Mucosa of descending colon (tissue), 3 donors: ENCODE measurements around the gene ETS2. TPM values are rescaled to one million over a fixed set of nuclear protein-coding genes. Genes with fewer than 3 reads are reported as not detected.

ENCODE experiments used
- ATAC-seq: fragments of 200-7000 bp; cut with Tn5 transposase; one replicate; pipeline ENCODE4 v1.9.1; 2020; ENCODE audit warnings: mild to moderate bottlenecking, moderate library complexity
- DNase-seq, 3 donors: peaks; one replicate each; pipeline ENCODE4 v3.0.0-alpha.2; 2020
- H3K36me3 ChIP-seq: fragments of 200-600 bp; one replicate; pipeline ENCODE4 v1.8.0; 2021; ENCODE audit warnings: low read depth, mild to moderate bottlenecking
- H3K4me1 ChIP-seq: fragments of 200-600 bp; one replicate; pipeline ENCODE4 v1.8.0; 2021; ENCODE audit warnings: low read depth, mild to moderate bottlenecking
- H3K4me3 ChIP-seq: fragments of 200-600 bp; one replicate; pipeline ENCODE4 v1.8.0; 2021; ENCODE audit warnings: mild to moderate bottlenecking
- H3K9me3 ChIP-seq: fragments of 200-600 bp; one replicate; pipeline ENCODE4 v1.8.0; 2021; ENCODE audit warnings: mild to moderate bottlenecking
- CTCF ChIP-seq: fragments of 200-600 bp; IDR thresholded peaks from one replicate; pipeline ENCODE4 v1.8.0; 2022; ENCODE audit warnings: antibody characterized with exemption, mild to moderate bottlenecking
- intact Hi-C, 2 donors: fragments of 100-400 bp; cut with DNase I in 1 of 2; cut with micrococcal nuclease in 1 of 2; formaldehyde crosslinking; loops; one replicate each; pipeline versions ENCODE4 v1.11.0 to v1.11.1; 2022; cut with DNase I, micrococcal nuclease
- total RNA-seq, 3 donors: library from RNA; stranded (reverse); fragmentation: NEBNext Ultra II Directional in 2 of 3; extraction: Animal tissue kit (Norgen Biotek cat#: 25700) in 2 of 3; gene quantifications; one replicate each; pipeline versions ENCODE4 v1.2.1 to v1.2.4, GENCODE V29; 2021 to 2023
- donor health status: DM: no; HTN: no; CAD: no; lungs with moderate emphysema.
- donor health status: DM: no; HTN: no; CAD: no.
- donor health status: DM: no; HTN: yes; CAD: no.

Gene ETS2
- total RNA-seq, 3 donors from 2014 or later, result 115 to 222 (median 171) TPM

- Histone ChIP-seq H3K4me3 (no peak overlapping the region), H3K4me1 (peaks cover 5% of the 10 kb centered on the region), H3K9me3 (no peaks in the 10 kb centered on the region), H3K36me3 (no peaks in the 10 kb centered on the region)
- ATAC-seq (peak; percentile 31), DNase-seq (no peak)
- intact Hi-C loops, result no loop called here
- no peak for TF ChIP-seq CTCF
Measured at GRCh38 chr21:38780879-38781278, 24.9 kb upstream of the ETS2 start.

GRCh38 chr21:38784458-38785266 is 21.1 kb upstream of the ETS2 start:
- Histone ChIP-seq H3K9me3 (no peaks in the 10 kb centered on the region), H3K36me3 (no peaks in the 10 kb centered on the region), H3K4me3 (no peak overlapping the region), H3K4me1 (peaks cover 36% of the 10 kb centered on the region)
- no peak for TF ChIP-seq CTCF
- intact Hi-C loops, result no loop called here
- no peak for DNase-seq
- no peak for ATAC-seq

- TF ChIP-seq CTCF, result no peak
- DNase-seq (no peak), ATAC-seq (no peak)
- Histone ChIP-seq H3K4me3 (no peak overlapping the region), H3K9me3 (no peaks in the 10 kb centered on the region), H3K36me3 (no peaks in the 10 kb centered on the region), H3K4me1 (peaks cover 40% of the 10 kb centered on the region)
- intact Hi-C loops, result no loop called here
Measured at GRCh38 chr21:38785483-38785882, 20.2 kb upstream of the ETS2 start.

GRCh38 chr21:38787016-38787415 is 18.7 kb upstream of the ETS2 start:
- H3K4me3 ChIP-seq, result no peak overlapping the region
- intact Hi-C loops, result no loop called here
- no peaks in the 10 kb centered on the region for H3K9me3 ChIP-seq
- ATAC-seq (peak; percentile 6), DNase-seq (no peak)
- H3K36me3 ChIP-seq, result no peaks in the 10 kb centered on the region
- TF ChIP-seq CTCF, result no peak
- peaks cover 52% of the 10 kb centered on the region for H3K4me1 ChIP-seq

GRCh38 chr21:38787461-38788274 is 18.1 kb upstream of the ETS2 start:
- Histone ChIP-seq H3K4me1 (peaks cover 52% of the 10 kb centered on the region), H3K9me3 (no peaks in the 10 kb centered on the region), H3K36me3 (no peaks in the 10 kb centered on the region), H3K4me3 (no peak overlapping the region)
- DNase-seq, result peak; percentile 74 to 83 (median 75)
- no peak for TF ChIP-seq CTCF
- intact Hi-C loops, result no loop called here
- peak; percentile 92 for ATAC-seq
